Stimulated activated effector memory CD8-positive, alpha-beta T cell treated with anti-CD3 and anti-CD28 coated beads, Interleukin-12 subunit alpha, Interleukin-12 subunit beta, amount 100 ng/mL, for 72 hours (primary cell): Measurements from ENCODE around the gene CRACDL.

Experiments used
- ATAC-seq: fragments of 150-1000 bp; cut with Tn5 transposase; 2 replicates; pipeline ENCODE4 v1.10.0; 2021
- DNase-seq, 2 donors: peaks; one replicate each; pipeline ENCODE4 v3.0.0; 2021 to 2022; ENCODE audit warnings: low spot score in 2 of 2
- H3K27ac Mint-ChIP-seq: one replicate; pipeline ENCODE4 v1.8.0; 2022; ENCODE audit warnings: mild to moderate bottlenecking, mixed read lengths
- H3K36me3 Mint-ChIP-seq: one replicate; pipeline ENCODE4 v1.8.0; 2022; ENCODE audit warnings: mild to moderate bottlenecking, mixed read lengths
- H3K4me1 Mint-ChIP-seq: one replicate; pipeline ENCODE4 v1.8.0; 2022; ENCODE audit warnings: mixed read lengths
- H3K4me3 Mint-ChIP-seq: one replicate; pipeline ENCODE4 v1.8.0; 2022; ENCODE audit warnings: mild to moderate bottlenecking, mixed read lengths
- H3K9me3 Mint-ChIP-seq: one replicate; pipeline ENCODE4 v1.8.0; 2022; ENCODE audit warnings: mixed read lengths

The CRACDL gene, protein sequence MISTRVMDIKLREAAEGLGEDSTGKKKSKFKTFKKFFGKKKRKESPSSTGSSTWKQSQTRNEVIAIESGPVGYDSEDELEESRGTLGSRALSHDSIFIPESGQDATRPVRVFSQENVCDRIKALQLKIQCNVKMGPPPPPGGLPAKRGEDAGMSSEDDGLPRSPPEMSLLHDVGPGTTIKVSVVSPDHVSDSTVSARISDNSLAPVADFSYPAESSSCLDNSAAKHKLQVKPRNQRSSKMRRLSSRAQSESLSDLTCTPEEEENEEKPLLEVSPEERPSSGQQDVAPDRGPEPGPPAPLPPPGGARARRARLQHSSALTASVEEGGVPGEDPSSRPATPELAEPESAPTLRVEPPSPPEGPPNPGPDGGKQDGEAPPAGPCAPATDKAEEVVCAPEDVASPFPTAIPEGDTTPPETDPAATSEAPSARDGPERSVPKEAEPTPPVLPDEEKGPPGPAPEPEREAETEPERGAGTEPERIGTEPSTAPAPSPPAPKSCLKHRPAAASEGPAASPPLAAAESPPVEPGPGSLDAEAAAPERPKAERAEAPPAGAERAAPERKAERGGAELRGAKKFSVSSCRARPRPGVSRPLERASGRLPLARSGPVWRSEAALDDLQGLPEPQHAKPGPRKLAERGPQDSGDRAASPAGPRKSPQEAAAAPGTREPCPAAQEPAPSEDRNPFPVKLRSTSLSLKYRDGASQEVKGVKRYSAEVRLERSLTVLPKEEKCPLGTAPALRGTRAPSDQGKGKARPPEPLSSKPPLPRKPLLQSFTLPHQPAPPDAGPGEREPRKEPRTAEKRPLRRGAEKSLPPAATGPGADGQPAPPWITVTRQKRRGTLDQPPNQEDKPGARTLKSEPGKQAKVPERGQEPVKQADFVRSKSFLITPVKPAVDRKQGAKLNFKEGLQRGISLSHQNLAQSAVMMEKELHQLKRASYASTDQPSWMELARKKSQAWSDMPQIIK

DNA sequence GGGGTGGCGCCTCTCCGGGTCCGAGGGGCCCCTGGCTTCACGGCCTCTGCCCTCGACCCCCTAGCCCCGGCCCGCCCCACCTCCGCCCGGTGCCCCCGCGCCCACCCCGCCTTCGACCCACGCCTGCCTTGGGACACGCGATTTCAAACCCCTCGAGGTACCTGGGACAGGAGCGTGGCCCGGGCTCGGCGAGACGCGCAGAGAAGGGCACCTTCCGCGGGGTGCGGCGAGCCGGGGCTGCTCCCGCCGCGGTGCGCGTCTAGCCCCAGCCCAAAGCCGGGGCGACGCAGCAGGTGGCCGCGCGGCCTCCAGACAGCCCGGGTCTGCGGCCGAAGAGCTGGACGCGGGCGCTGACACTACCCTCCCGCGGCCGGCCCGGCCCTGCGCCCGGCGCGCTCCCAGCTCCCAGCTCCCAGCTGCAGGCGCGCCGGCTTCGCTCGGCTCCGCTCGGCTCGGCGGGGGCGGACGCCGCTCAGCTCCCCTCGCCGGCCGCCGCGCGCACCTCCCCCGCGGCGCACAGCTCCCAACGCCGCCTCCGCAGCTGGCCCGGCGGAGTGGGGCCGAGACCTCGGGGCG lies at the start of gene CRACDL:
Gene CRACDL, minus strand, starts transcription at position 449 of the 576 bp plus-strand sequence. CDS start 89,425 bp downstream, outside the sequence.
- ATAC-seq (peak; percentile 64), DNase-seq (peak in 1 of 2 donors; percentile 53)
- H3K4me3 Mint-ChIP-seq = peak within 1 kb of the TSS; percentile 67
- H3K4me1 Mint-ChIP-seq = peaks cover 14% of the 10 kb centered on the region
- H3K9me3 Mint-ChIP-seq = no peaks in the 10 kb centered on the region
- H3K36me3 Mint-ChIP-seq = no peaks in the 10 kb centered on the region
- H3K27ac Mint-ChIP-seq = no peak within 1 kb of the TSS

GRCh38 chr2:98975611-98976010 lies 39.6 kb upstream of the CRACDL start:
- H3K36me3 Mint-ChIP-seq = no peaks in the 10 kb centered on the region
- DNase-seq = no peak
- H3K9me3 Mint-ChIP-seq = peaks cover 38% of the 10 kb centered on the region
- no peaks in the 10 kb centered on the region for H3K4me1 Mint-ChIP-seq
- no peak for ATAC-seq
- H3K27ac Mint-ChIP-seq = no peak overlapping the region
- H3K4me3 Mint-ChIP-seq = no peak overlapping the region

DNA sequence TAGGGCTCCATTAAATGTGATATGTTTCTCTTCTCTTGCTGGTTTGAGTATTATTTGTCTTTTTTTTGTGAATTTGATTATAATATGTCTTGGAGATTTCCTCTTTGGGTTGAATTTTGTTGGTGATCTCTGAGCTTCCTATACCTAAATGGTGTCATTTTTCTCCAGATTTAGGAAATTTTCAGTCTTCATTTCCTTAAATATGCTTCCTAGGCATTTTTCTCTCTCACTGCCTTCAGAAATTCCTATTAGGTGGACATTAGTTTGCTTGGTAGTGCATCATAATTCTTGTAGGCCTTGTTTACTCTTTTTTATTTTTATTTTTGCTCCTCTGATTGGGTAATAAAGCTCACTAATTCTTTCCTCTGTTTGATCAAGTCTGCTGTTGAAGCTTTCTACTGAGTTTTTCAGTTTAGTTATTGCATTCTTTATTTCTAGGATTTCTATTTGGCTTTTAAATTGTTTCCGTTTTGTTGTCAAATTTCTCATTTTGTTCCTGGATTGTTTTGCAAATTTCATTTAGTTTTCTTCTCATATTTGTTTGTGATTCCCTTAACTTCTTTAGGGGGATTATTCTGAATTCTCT lies 36.6 kb upstream of the CRACDL start:
- Mint-ChIP-seq H3K27ac (no peak overlapping the region), H3K36me3 (no peaks in the 10 kb centered on the region), H3K9me3 (peaks cover 41% of the 10 kb centered on the region), H3K4me3 (no peak overlapping the region), H3K4me1 (no peaks in the 10 kb centered on the region)
- ATAC-seq = no peak
- no peak for DNase-seq

- Mint-ChIP-seq H3K27ac (no peak overlapping the region), H3K4me3 (no peak overlapping the region), H3K36me3 (no peaks in the 10 kb centered on the region), H3K4me1 (no peaks in the 10 kb centered on the region), H3K9me3 (peaks cover 5% of the 10 kb centered on the region)
- DNase-seq = no peak
- ATAC-seq = no peak
These were observed 23.9 kb upstream of the CRACDL start for GRCh38 chr2:98959810-98960507.

DNA sequence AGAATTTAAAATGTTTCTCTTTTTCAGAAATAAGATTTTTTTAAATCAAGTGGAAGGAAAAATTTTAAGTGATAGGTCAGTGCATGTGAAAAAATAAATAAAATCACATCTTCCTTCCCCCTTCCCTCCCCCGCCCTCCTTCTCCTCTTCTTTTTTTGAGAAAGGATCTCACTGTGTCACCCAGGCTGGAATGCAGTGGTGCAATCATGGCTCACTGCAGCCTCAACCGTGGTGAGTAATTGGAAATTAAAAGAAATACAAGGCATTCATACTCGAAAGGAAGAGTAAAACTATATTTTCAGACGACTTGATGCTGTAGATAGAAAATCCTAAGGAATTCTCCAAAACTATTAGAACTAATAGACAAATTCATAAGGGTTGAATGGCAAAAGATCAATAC lies 16.9 kb upstream of the CRACDL start:
- no peaks in the 10 kb centered on the region for H3K9me3 Mint-ChIP-seq
- no peak for ATAC-seq
- no peak overlapping the region for H3K4me3 Mint-ChIP-seq
- H3K4me1 Mint-ChIP-seq = no peaks in the 10 kb centered on the region
- H3K27ac Mint-ChIP-seq = no peak overlapping the region
- H3K36me3 Mint-ChIP-seq = no peaks in the 10 kb centered on the region
- no peak for DNase-seq

DNA sequence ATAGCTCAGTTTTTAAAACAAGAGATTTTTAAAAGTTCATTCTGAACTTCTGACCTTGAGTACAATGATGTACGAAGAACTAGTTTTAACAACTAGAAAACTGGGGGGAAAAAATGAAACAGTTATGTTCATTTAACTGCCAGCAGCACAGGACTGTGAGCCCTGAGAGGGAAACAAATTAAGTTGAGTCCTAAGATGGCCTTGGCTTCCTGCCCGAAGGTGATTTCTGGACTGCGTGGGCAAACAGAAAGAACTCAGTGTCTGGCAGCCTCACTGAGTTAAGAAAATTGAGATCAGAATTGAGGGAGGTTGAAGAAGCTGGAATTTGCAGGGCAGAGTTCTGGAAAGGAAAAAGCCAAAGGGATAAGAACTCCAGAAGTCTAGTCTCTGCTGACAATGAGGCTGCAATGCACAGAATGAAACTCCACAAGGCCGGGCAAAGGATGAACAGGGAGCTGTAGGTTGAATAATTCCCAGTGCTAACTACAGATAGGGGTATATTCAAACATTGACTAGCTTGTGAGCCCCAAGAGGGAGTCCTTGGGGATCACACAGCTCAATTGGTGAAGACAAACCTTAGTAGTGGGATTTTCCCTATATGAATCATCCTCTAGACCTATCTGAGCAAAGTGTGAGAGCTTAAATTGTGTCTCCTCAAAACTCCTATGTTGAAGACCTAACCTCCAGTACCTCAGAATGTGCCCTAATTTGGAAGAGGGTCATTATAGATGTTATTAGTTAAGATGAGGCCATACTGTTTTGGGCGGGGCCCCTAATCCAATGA lies 13.1 kb upstream of the CRACDL start:
- H3K9me3 Mint-ChIP-seq = no peaks in the 10 kb centered on the region
- no peaks in the 10 kb centered on the region for H3K4me1 Mint-ChIP-seq
- H3K36me3 Mint-ChIP-seq = no peaks in the 10 kb centered on the region
- no peak for ATAC-seq
- no peak overlapping the region for H3K4me3 Mint-ChIP-seq
- H3K27ac Mint-ChIP-seq = no peak overlapping the region
- no peak for DNase-seq

DNA sequence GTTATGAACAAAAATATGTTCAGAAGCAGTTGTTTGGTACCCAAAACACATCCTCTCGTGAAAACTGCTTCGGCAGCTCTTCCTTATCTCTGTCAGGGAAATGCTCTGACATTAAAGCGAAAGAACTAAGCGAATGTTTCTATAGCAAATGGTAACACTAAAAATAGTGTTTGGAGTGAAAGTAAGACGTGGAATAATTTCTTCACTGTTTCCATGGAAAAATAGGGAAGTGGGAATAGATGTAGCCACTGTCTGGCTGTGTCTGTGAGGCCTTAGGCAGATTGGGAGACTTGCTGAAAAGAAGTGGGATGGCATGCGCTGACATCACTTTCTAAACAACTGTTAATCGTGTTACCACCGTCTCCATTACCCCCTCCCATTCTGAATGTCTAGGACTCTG lies 11.5 kb upstream of the CRACDL start:
- H3K36me3 Mint-ChIP-seq = no peaks in the 10 kb centered on the region
- H3K4me3 Mint-ChIP-seq = no peak overlapping the region
- H3K9me3 Mint-ChIP-seq = no peaks in the 10 kb centered on the region
- no peak for ATAC-seq
- H3K4me1 Mint-ChIP-seq = no peaks in the 10 kb centered on the region
- no peak for DNase-seq
- no peak overlapping the region for H3K27ac Mint-ChIP-seq

GRCh38 chr2:98946855-98947254 lies 10.8 kb upstream of the CRACDL start:
- no peak overlapping the region for H3K4me3 Mint-ChIP-seq
- no peaks in the 10 kb centered on the region for H3K9me3 Mint-ChIP-seq
- DNase-seq = no peak
- no peaks in the 10 kb centered on the region for H3K4me1 Mint-ChIP-seq
- no peaks in the 10 kb centered on the region for H3K36me3 Mint-ChIP-seq
- no peak for ATAC-seq
- H3K27ac Mint-ChIP-seq = no peak overlapping the region

GRCh38 chr2:98944775-98945174 lies 8.8 kb upstream of the CRACDL start:
- Mint-ChIP-seq H3K4me1 (no peaks in the 10 kb centered on the region), H3K4me3 (no peak overlapping the region)

GRCh38 chr2:98940102-98940501 lies 4.1 kb upstream of the CRACDL start:
- DNase-seq (no peak), ATAC-seq (no peak)
- Mint-ChIP-seq H3K36me3 (no peaks in the 10 kb centered on the region), H3K27ac (no peak overlapping the region), H3K4me3 (no peak overlapping the region), H3K9me3 (no peaks in the 10 kb centered on the region), H3K4me1 (peaks cover 14% of the 10 kb centered on the region)

More at GRCh38 chr2:98944775-98945174, 8.8 kb upstream of the CRACDL start:
- DNase-seq = no peak
- no peaks in the 10 kb centered on the region for H3K9me3 Mint-ChIP-seq
- no peak overlapping the region for H3K27ac Mint-ChIP-seq
- no peak for ATAC-seq
- no peaks in the 10 kb centered on the region for H3K36me3 Mint-ChIP-seq

DNA sequence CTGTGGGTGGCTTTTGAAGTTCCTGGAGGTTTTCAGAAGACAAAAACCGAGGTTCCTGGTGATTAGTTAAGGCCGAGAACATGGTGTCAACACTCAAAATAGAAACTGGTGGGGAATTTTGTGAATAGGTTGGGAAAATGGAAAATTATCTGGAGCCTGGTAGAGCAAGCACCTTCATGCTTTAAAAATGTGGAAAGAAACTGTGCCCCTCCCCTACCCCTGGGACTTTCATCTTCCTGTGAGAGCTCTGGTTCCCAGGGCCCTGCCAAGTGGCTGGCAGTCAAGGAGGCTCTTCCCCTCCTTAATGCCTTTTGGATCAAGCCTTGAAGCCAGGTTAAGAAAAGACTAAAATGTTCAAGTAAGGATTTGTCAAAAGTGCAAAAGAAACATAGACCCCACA lies 1.9 kb upstream of the CRACDL start:
- Mint-ChIP-seq H3K4me3 (peak overlapping the region; percentile 67), H3K27ac (no peak overlapping the region), H3K9me3 (no peaks in the 10 kb centered on the region), H3K36me3 (no peaks in the 10 kb centered on the region), H3K4me1 (peaks cover 14% of the 10 kb centered on the region)
- no peak for ATAC-seq
- DNase-seq = no peak

DNA sequence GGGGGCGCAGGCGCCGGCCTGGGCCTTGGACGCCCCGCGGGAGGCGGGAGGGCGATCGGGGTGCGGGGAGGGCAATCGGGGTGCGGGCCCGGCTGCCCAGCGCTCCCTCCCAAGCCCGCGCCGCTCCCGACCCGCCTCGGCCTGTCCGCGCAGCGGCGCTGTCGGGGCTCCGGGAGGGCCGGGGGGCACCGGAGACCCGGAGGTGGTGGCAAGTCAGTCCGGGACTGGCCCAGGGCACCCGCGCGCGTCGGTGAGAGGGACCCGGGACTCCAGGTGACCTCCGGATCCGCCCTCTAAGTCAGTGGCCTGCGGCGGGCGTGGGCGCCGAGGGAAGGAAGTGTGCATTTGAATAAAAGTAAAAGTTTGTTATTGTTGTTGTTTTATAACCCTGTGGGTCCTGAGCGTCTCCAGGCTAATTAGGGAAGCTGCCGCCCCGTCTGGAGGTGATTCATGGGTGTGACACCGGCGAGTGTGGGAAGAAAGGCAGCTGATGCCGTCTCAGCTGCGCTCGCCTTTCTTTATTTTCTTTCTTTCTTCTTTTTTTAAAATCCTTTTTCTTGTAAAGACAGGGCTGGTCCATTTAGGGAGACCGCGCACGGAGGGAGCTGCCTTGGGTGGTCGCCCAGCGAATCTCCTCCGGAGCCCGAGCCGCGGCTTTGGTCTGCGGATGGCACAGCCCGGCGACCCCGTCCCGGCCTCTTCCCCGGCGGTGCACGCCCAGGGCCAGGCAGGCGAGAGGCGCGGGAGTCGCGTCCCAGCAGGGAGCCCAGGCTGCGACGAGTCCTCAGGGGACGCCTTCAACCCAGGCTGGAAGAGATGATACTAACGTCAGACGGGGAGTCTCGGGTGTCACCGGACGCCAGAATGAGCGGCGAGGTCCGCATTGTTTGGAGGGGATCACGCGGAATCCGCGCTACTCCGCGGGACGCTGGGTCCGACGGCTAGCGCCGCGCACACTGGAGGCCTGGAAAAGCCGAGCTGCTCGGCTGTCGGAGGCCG lies 627 bp upstream of the CRACDL start:
- no peaks in the 10 kb centered on the region for H3K9me3 Mint-ChIP-seq
- no peaks in the 10 kb centered on the region for H3K36me3 Mint-ChIP-seq
- DNase-seq = peak in 1 of 2 donors; percentile 59
- no peak overlapping the region for H3K27ac Mint-ChIP-seq
- ATAC-seq = peak; percentile 71
- H3K4me1 Mint-ChIP-seq = peaks cover 14% of the 10 kb centered on the region
- peak overlapping the region; percentile 67 for H3K4me3 Mint-ChIP-seq

DNA sequence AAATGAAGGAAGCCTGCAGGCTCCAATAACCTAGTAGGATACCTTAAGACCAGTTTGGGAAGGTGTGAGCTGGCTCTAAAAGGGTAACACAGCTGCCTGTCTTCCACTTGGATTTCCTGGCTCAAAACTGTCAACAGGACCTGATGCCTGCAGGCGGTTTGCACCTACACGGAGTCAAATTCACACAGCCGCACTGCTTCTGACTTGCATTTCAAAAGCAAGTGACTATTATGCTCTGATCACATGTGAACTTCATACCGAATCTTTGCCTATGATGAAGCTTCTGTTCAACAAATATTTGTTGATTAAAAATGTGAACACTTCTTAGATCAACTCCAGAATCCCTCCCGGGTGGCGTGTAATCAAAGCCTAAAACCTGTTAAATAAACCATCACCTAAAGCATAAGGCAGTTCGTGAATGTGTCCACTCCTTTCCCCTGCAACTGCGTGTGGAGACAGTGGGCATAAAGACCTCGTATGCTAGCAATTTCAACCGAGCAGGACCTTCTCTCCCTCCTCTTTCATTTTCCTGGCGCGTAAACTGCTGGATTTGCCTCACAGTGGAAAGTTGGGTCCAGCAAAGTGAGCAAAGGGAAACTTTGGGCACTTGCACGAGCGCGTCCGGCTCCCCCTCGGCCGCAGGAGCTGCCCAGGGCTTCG lies 784 bp downstream of the CRACDL start:
- Mint-ChIP-seq H3K4me1 (peaks cover 14% of the 10 kb centered on the region), H3K27ac (no peak overlapping the region), H3K9me3 (no peaks in the 10 kb centered on the region), H3K4me3 (peak overlapping the region; percentile 43), H3K36me3 (no peaks in the 10 kb centered on the region)
- no peak for ATAC-seq
- DNase-seq = no peak
